Peyer's patch (tissue), 4 donors: Measurements from ENCODE around the gene TMEM81.

Experiments
- CTCF ChIP-seq, 6 experiments: fragments of 450-650 bp in 4 of 6; fragments of 200-600 bp in 2 of 6; sonication (generic) in 1 of 6; IDR thresholded peaks; one replicate each; pipeline ENCODE4 v1.5.1; 2017 to 2019; ENCODE audit warnings: antibody characterized with exemption in 6 of 6, mild to moderate bottlenecking in 3 of 6, moderate library complexity in 1 of 6
- POLR2A ChIP-seq, 2 donors: fragments of 450-650 bp; IDR thresholded peaks; one replicate each; pipeline ENCODE4 v1.5.1; 2017; ENCODE audit warnings: antibody characterized with exemption in 2 of 2, mild to moderate bottlenecking in 2 of 2, moderate library complexity in 2 of 2

DNA sequence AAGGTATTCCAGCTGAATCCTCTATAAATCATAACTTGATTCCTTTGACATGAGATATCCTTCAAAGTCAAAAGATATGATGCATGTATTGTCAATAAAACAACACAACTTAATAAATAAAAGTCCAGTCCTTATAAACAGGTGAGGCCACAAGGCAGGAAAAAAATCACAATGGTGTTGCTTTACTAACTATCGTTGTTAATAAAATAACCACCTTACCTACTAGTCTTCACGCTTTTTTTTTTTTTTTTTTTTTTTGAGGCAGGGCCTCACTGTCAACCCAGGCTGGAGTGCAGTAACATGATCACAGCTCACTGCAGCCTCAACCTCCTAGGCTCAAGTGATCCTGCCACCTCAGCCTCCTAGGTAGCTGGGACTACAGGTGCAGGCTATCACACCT is at the start of gene TMEM81:
- TF ChIP-seq CTCF (IDR thresholded peaks at IDR 0.05) (no peak), POLR2A (IDR thresholded peaks at IDR 0.05) (no peak)
